H1 (cell line): ENCODE measurements around the gene FBN2. TPM values are rescaled to one million over a fixed set of nuclear protein-coding genes. Genes with fewer than 3 reads are reported as not detected.

Experiments used
- SP1 ChIP-seq: IDR thresholded peaks from 2 replicates; pipeline ENCODE4 v1.6.1; 2011; ENCODE audit warnings: low read depth, low read length
- polyA plus RNA-seq, 7 experiments: library from polyadenylated mRNA; depleted of rRNA in 3 of 7; stranded (reverse) in 5 of 7; unstranded in 2 of 7; fragments of >200 nt in 5 of 7; fragments of 200-250 nt in 2 of 7; gene quantifications; 1 replicate in 5 of 7; 2 replicates in 1 of 7; 4 replicates in 1 of 7; pipeline versions ENCODE4 v1.2.1 to v1.2.3, GENCODE V29; 2011 to 2013; ENCODE audit warnings: missing spikeins in 2 of 7, mixed read lengths in 2 of 7
- total RNA-seq: library from RNA; stranded (reverse); fragmentation: NEBNext Ultra II Directional; extraction: Animal tissue kit (Norgen Biotek cat#: 25700); gene quantifications from 2 replicates; pipeline ENCODE4 v1.2.1, GENCODE V29; 2021

The FBN2 gene
- total and polyA plus RNA-seq, 2 of the 8 experiments (the other 6 are each of a cell fraction or from before 2014, with no cell fraction given): 14.1 to 16.3 TPM

- TF ChIP-seq SP1: no peak
Observed at GRCh38 chr5:128273736-128274135, 264.3 kb downstream of the FBN2 start (continued).
